ENCODE results near the gene DAPK3. TPM values are rescaled to one million over a fixed set of nuclear protein-coding genes. Genes with fewer than 3 reads are reported as not detected.
"Not testable (repeated sequence)": the region's sequence is repeated elsewhere in the genome, so short reads cannot be mapped to it uniquely, and the experiment has no call there.

The DAPK3 gene
- polyA plus RNA-seq, 1 experiment, result 105 TPM

- Histone ChIP-seq H3K9me3 (ENCODE audit: control insufficient read depth, insufficient read depth, low read length) (no peaks in the 10 kb centered on the region; the same call in 1 of the 2 replicates), H3K27ac (ENCODE audit: low read depth, low read length) (no peak overlapping the region), H3K4me3 (ENCODE audit: low read depth, low read length) (no peak overlapping the region), H3K27me3 (ENCODE audit: control insufficient read depth, insufficient read depth, low read length) (no peaks in the 10 kb centered on the region)
- no peak for TF ChIP-seq CTCF (IDR thresholded peaks at IDR 0.05; ENCODE audit: low read depth, low read length)
- ChIA-PET POLR2A (no interaction called here), CTCF (interaction anchor here (1.7 kb wide), 1 partner anchor 27 kb away, joined by 4 read pairs; no protein-coding TSS in a partner anchor)
- DNase-seq (ENCODE audit: low read depth, low spot score), result no peak
Observed at GRCh38 chr19:4013886-4014540, 43.1 kb upstream of the DAPK3 start.

GRCh38 chr19:4012975-4013634 lies 42.2 kb upstream of the DAPK3 start:
- TF ChIP-seq CTCF (IDR thresholded peaks at IDR 0.05; ENCODE audit: low read depth, low read length), result no peak
- Histone ChIP-seq H3K27ac (ENCODE audit: low read depth, low read length) (no peak overlapping the region), H3K27me3 (ENCODE audit: control insufficient read depth, insufficient read depth, low read length) (no peaks in the 10 kb centered on the region), H3K4me3 (ENCODE audit: low read depth, low read length) (no peak overlapping the region), H3K9me3 (ENCODE audit: control insufficient read depth, insufficient read depth, low read length) (no peaks in the 10 kb centered on the region; the same call in 1 of the 2 replicates)
- POLR2A ChIA-PET, result no interaction called here
- no peak for DNase-seq (ENCODE audit: low read depth, low spot score)
- CTCF ChIA-PET, result interaction anchor here (1.7 kb wide), 1 partner anchor 26 kb away, joined by 4 read pairs; no protein-coding TSS in a partner anchor

GRCh38 chr19:4012092-4012974 lies 41.4 kb upstream of the DAPK3 start:
- H3K4me3 ChIP-seq (ENCODE audit: low read depth, low read length), result no peak overlapping the region
- H3K27me3 ChIP-seq (ENCODE audit: control insufficient read depth, insufficient read depth, low read length), result no peaks in the 10 kb centered on the region
- TF ChIP-seq CTCF (IDR thresholded peaks at IDR 0.05; ENCODE audit: low read depth, low read length), result no peak
- H3K9me3 ChIP-seq (ENCODE audit: control insufficient read depth, insufficient read depth, low read length), result no peaks in the 10 kb centered on the region; the same call in 1 of the 2 replicates
- no peak overlapping the region for H3K27ac ChIP-seq (ENCODE audit: low read depth, low read length)
- ChIA-PET POLR2A (interaction anchor here (0.6 kb wide), 2 partner anchors 20 to 25 kb away, joined by 3 to 6 read pairs; no protein-coding TSS in a partner anchor), CTCF (interaction anchor here (1.7 kb wide), 1 partner anchor 25 kb away, joined by 4 read pairs; no protein-coding TSS in a partner anchor)
- DNase-seq (ENCODE audit: low read depth, low spot score), result no peak

DNA sequence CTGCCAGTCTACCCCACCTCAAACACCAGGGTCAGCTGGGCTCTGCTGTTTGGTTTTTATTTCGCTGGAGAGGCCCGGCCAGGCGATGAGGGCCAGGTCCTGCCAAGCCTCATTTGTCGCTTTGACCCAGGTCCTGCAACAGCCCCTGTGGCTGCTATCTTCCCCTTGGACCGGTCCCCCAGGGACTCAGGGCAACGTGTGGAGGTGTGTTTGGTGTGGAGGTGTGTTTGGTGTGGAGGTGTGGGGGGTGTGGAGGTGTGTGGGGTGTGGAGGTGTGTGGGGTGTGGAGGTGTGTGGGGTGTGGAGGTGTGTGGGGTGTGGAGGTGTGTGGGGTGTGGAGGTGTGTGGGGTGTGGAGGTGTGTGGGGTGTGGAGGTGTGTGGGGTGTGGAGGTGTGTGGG lies 40.5 kb upstream of the DAPK3 start:
- H3K9me3 ChIP-seq (ENCODE audit: control insufficient read depth, insufficient read depth, low read length); CTCF ChIA-PET; H3K27me3 ChIP-seq (ENCODE audit: control insufficient read depth, insufficient read depth, low read length); H3K27ac ChIP-seq (ENCODE audit: low read depth, low read length); DNase-seq (ENCODE audit: low read depth, low spot score); H3K4me3 ChIP-seq (ENCODE audit: low read depth, low read length): not testable (repeated sequence)
- POLR2A ChIA-PET, result interaction anchor here (0.6 kb wide), 1 partner anchor 24 kb away, joined by 6 read pairs; no protein-coding TSS in a partner anchor

GRCh38 chr19:4010808-4011110 lies 39.9 kb upstream of the DAPK3 start:
- ChIA-PET CTCF (no interaction called here), POLR2A (no interaction called here)
- no peak for TF ChIP-seq CTCF (IDR thresholded peaks at IDR 0.05; ENCODE audit: low read depth, low read length)

More at GRCh38 chr19:4010808-4011110, 39.9 kb upstream of the DAPK3 start:
- Histone ChIP-seq H3K9me3 (ENCODE audit: control insufficient read depth, insufficient read depth, low read length) (no peaks in the 10 kb centered on the region; the same call in 1 of the 2 replicates), H3K4me3 (ENCODE audit: low read depth, low read length) (no peak overlapping the region), H3K27ac (ENCODE audit: low read depth, low read length) (no peak overlapping the region), H3K27me3 (ENCODE audit: control insufficient read depth, insufficient read depth, low read length) (no peaks in the 10 kb centered on the region)
- no peak for DNase-seq (ENCODE audit: low read depth, low spot score)

Data from AG04450 (cell line).